ENCODE measurements around the gene ZNF407. TPM values are rescaled to one million over a fixed set of nuclear protein-coding genes. Genes with fewer than 3 reads are reported as not detected.

Gene ZNF407
- polyA plus RNA-seq, 3 donors, result 2.2 to 3.0 (median 2.4) TPM

Other genes with a start within 250 kb of the ZNF407 start
- gene DIPK1C, start 140.6 kb upstream of the ZNF407 start, polyA plus RNA-seq, result under 1 TPM; 0.08 to 0.34 (median 0.10) TPM
- gene CNDP2, start 101.5 kb upstream of the ZNF407 start, polyA plus RNA-seq, result 10 to 100 TPM; 71.8 to 98.7 (median 92.6) TPM
- under 1 TPM in 2 of 3 donors, not detected in 1; 0.12 to 0.20 TPM for gene CNDP1, start 63.4 kb upstream of the ZNF407 start, polyA plus RNA-seq